ENCODE measurements around the gene CREBBP.

The CREBBP gene

DNA sequence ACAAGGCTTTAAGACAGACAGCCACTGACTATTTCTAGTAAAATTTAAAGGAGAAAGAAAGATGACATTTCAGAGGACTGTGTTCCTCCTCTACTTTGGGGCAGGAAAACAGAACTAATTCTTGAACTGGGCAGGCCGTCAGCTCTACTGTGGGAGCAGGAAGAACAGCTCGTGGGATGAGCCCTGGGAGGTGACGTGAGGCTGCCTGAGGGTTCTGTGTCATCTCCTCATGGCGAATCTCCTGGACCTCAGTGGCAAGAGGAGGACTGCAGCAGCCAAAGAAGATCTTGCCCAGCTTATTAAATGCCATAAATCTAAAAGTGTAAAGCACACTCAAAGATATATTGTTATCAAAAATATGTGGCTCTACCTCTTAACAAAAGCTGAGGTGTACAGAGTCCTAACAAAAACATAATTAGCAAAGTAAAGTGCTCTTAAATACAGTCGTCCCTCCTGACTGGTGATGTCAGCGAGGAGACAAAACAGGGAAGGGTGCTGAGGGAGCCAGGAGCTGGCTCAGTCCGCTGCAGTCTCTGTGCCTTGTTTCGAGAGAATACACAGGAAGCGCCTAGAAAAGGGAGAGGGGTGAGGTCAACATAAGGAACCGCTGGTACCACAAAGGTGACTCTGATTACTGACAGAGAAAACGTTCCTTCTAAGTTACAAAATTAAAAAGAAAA lies 58.0 kb downstream of the CREBBP start:
- no peak for DNase-seq

DNA sequence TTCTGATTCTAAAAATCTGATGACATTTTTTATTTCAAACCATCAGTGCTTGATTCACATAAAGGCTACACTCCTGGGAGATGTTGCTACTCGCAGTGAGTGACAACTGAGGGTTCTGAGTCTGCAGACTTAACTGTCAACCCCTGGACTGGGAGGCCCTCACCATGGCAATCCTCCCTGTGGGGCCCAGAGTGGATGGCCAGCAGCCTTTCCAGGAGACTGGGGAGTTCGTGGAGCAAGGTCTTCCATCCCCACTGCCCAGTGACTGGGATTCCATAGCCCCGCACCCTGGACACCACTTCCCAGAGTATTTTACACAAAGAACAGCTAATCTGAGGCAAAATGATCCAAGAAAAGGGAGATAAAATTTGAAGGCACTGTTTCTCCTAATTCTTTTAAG lies 59.3 kb downstream of the CREBBP start:
- DNase-seq = no peak

DNA sequence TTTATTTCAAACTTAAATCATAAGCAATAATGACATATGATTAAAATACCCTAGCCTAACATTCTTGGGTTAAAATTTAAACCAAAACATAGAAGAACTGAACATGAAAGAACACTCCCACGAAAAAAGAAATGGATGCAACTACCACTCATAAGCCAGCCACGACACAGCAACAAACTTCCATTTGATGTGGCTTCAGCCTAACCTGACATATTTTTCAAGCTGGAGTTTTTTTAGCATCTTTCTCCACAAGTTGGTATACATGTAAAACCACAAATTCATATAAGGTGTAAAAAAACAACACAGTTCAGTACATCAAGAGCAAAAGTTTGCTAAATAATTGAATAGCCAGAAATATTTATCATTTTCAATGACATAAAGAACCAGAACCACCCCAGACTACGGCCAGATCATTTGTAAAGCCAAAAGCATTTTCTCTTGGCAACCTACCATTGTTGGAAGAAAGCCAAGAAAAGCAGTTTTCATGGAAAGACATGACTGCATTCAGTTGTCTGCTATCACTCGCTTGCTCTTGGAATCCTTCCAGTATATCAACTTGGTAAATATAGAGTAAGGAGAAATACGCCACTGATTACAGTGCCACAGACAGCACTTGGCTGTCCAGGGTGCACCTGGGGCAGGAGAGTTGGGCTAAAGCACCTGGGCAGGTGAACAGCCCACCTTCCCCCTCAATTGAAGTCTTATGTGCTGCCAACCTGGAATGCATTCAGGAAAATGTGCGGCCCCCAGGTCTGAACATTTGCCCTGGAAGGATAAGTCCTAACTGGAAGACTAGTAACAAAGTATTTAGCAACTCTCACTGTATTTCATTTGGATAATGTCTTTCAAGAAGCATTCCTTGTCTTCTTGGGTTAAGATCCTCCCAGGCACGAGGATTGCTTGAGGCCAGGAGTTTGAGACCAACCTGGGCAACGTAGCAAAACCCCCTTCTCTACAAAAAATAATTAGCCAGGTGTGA lies 60.5 kb downstream of the CREBBP start:
- DNase-seq = no peak

DNA sequence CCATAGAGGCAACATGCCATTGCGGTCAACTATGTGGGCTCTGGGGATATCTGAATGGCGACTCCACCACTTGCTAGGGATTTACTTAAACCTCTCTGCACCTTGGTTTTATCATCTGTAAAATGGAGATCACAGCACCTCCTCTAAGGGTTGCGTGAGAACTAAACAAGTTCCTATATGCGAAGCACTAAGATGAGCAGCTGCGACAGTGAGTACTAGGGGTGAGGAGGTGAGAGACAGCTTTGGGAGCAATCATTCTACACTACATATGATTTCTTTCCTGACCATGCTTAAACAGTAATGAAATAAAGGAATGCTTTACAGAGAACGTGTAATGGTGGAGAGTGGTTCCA lies 61.4 kb downstream of the CREBBP start:
- no peak for DNase-seq

DNA sequence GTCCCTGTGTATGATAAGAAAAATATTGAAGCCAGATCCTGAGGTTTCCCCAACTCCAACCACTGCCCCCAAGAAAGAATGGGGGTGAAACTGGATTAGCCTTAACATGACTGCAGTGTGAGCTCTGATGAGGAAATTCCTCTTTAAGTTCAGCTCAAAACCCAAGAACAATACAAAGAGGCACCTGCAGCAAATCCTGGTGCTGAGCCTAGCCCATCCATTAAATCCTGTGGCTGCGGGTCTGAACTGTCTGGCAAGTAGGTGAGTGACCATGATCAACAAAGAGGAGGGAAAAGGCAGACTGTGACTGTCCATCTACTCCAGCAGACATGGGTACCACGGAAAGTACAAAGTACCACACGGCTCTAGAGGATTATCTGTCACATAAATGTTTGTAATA lies 64.2 kb downstream of the CREBBP start:
- DNase-seq = no peak

DNA sequence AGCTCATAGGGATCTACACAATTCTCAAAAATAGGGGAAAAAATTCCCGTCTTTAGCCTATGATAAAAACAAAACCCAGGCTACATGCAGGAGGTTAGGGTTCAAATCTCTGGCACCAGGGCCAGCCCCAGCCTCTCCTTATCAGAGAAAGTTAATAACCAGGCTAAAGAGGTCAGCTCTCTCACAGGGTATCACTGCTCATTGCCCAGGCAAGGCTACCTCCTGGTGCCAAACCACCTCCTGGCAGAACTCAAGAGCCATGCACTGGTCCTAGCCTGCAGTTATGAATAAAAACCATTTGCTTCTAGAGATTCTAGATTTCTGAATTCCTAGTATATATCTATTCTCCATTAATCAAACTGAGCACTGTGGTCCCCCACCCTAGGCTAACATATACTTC lies 65.8 kb downstream of the CREBBP start:
- DNase-seq = no peak

DNA sequence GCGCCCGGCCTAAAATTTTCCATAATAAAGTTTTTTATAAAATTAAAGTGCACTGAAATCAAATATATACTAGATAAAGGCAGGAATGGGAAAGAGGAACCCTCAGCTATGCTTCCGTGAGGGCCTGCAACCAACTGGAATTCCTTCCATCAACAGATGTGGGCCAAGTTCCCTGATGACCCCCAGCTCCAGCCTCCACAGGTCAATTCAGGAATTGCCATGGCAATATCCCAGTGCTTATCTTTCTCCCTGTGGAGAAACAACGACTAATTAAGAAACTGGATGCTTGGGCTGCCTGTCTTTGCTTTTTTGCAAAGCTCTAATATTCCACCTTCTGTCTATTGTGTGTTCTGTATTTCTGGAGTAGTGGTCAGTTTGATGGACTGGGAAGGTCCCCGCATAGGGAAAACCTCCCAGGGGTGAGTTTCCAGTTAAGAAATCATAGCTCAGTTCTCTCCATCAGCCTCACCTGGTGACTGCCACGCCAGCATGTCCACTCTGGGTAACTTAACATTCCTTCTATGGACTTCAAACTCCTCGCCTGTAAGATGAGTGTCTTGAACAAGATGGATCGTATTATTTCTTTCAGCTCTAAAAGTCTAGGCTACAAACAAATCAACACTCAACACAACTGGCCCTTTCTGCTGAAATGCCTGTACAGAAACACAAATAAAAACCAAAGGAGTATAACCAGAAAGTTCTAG lies 67.9 kb downstream of the CREBBP start:
- no peak for DNase-seq

DNA sequence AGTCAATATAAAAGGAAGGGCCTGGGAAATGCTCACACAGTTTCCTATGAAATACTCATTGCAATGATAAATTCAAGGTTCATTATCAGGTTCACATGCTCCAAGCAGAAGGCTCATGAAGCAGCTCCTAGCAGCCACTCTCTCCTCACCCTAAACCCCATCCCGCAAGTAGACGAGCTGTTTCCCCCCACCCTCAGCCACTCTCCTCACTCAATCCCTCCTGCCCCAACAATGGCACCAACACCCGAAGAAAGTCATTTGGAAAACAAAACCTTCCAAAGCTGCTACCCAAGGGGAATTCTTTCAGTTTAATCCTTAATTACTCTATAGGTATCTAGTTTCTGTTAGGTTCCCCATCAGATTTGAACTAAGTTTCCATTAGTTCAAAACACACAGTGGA lies 69.7 kb downstream of the CREBBP start:
- no peak for DNase-seq

DNA sequence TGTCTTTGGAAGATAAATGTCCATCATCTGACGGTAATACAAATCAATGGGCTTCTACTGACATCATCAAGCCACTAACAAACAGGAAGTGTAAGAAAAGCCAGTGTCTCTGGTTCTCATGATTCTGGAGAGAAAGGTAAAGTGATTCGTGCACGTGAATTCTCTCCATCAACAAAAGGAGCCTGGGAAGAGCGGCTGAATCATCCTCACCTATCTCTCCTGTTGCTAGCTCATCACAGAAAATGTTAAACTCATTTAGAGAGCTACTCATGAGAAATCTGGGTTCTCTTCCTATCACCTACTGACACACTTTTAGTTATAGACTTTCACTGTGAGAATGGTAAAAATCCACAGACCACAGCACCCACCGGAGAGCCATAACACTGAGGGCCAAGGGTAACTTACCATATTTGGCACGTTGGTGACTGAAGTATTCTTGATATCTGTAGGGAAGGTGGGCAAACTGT lies 70.3 kb downstream of the CREBBP start:
- DNase-seq = no peak

DNA sequence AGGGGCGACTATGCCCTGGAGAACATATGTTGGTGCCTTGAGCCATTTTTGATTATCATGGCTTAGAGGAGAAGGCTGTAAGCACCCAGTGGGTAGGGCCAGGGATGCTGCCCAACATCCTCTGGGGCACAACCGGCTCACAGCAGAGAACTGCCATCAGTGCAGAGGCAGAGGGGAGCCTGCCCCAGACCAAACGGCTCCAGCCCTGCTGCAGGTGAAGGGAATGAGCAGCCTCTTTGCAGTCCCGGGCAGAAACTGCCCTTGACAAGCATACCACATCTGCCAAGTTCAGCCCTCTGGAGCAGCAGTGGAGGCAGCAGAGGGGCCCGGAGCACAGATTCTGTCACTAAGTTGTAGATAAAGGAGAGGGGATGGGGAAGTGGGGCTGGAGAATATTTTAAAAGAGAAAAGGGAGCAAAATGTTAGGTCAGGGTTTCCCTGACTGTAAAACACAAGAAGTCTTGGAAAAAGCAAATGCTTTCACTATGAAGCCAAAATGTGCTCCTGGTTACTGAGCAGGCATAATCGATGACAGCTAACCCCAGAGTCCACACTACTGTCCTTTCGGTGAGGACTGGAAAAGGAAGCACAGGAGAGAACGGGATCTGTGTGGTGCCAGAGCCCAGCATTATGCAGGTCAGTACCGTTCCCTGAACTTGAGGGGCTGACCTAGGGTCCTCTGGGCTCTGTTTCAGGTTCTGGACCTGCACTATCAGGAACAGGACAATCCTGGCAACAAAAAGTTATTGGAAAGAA lies 72.0 kb downstream of the CREBBP start:
- DNase-seq = no peak

DNA sequence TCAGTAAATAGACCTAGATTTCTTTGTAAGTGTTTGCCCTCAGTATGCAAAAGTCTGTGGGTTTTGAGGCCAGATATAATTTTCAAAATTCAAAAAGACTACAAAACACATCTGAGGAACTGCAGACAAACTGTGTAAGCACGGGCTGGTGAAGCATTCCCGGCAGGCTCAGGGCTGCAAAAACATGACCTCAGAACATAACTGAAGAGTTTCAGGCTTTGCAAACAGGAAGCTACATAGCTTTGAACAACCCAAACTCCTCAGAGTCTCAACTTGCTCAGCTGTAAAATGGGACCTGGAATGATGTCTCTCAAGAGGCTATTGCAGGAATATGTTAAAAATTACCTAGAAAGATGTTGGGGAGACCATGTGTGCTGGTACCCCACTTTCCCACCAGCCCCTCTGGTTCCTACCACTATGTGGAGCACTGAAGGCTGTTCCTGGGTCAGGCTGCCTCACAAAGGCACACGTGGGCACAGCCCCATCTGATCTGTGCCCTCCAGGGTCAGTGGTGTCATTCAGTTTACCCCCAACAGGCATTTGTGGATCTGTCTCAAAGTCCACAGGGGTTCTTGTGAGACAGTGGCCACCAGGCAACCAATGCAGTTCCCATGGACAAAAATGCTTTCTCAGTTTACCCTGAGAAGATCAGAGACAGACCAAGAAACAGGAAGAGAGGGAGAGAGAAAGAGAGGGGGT lies 72.9 kb downstream of the CREBBP start:
- no peak for DNase-seq

DNA sequence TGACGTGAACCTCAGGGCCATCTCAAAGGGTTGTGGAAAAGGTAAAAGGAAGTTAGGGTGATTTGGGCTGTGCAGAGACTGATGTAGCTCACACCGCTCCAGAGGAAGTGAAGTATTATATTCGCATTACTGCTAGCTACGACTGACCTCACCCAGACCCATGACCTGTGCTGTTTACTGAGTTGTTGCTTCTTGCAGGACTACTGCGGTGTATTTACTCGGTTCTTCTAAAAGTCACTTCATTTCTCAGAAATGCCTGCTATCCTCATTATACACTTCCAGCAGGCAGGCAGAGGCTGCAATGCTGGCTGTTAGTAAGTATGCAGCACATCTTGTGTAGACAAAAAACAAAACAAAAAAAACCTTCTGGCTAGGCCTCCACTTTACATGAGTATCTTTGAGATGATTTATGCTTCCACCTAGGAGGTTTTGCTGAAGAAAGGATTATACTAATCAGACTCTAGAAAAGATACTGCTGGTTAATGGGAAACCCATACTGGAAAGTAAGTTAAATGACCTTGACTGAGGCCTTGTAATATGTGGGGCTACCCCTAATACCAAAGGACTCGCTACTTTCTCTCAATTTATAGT lies 76.0 kb downstream of the CREBBP start:
- DNase-seq = no peak

DNA sequence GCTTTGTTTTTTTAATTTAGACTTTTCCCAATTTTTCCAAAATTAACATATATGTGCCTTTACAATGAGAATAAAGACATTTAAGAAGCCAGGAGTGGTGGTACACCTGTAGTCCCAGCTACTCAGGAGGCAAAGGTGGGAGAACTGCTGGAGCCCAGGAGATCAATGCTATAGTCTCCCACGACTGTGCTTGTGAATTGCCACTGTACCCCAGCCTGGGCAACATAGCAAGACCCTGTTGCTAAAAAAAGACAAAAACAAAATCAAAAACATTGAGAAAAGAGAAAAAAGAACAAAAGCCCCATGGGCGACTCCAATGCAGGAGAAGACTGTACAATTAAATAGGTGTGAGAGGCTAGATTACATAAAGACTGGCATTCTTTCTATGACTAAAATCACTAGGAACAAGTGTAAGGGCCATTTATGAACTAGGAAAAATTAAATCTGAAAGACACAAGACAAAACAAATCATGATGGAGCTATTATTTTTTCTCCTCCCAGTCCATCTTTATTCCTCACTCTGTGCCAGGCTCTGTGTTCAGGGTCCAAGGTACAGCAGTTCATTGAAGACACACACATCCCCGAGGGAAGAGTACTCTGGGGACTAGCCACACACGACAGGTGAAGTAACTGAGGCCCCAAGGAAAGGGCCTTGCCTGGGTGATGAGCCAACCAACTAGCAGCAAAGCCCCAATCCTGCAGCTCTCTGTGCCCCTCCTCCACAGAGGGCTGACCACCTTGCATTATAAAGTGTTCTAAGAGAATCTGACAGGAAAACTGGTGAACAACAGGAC lies 79.8 kb downstream of the CREBBP start:
- DNase-seq = no peak

DNA sequence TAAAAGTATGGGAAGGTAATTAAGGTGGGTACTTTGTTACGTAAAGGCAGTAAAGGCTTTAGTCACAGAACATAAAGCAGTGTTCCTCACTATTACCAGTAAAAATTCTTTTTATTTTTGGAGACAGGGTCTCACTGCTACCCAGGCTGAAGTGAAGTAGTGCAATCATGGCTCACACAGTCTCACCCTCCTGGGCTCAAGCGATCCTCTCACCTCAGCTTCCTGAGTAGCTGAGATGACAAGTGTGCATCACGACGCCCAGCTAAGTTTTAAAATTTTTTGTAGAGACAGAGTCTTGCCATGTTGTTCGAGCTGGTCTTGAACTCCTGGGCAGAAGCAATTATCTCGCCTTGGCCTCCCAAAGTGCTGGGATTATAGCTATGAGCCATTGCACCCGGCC lies 80.5 kb downstream of the CREBBP start:
- no peak for DNase-seq

DNA sequence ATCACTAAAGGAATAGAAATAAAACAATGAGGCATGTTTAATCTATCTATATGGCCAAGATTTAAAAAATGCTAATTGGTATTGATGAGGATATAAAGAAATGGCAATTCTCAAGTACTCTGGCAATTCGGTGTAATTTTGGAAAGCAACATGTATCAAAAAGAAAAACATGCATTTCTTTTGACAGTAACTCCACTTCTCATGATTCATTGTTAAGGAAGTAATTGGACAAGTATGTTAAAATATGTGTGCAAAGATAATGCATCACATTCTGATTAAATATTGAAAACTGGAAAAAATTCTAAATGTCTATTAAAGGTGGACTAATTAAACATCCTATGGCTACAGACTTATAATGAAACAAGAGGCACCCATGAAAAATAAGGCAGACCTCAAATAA lies 81.2 kb downstream of the CREBBP start:
- no peak for DNase-seq

DNA sequence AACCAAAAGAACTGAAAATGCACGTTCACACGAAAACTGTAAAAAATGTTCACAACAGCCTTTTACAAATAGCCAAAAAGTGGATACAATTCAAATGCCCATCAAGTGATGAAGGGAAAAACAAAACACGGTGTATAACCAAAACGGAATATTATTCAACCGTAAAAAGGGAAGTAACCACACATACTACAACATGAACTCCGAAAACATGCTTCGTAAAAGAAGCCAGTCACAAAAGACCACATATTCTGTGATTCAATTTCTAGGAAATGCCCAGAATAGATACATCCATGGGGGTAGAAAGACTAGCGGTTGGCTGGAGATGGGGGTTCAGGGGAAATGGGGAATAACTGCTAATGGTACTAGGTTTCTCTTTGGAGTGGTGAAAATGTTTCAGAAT lies 81.7 kb downstream of the CREBBP start:
- no peak for DNase-seq

DNA sequence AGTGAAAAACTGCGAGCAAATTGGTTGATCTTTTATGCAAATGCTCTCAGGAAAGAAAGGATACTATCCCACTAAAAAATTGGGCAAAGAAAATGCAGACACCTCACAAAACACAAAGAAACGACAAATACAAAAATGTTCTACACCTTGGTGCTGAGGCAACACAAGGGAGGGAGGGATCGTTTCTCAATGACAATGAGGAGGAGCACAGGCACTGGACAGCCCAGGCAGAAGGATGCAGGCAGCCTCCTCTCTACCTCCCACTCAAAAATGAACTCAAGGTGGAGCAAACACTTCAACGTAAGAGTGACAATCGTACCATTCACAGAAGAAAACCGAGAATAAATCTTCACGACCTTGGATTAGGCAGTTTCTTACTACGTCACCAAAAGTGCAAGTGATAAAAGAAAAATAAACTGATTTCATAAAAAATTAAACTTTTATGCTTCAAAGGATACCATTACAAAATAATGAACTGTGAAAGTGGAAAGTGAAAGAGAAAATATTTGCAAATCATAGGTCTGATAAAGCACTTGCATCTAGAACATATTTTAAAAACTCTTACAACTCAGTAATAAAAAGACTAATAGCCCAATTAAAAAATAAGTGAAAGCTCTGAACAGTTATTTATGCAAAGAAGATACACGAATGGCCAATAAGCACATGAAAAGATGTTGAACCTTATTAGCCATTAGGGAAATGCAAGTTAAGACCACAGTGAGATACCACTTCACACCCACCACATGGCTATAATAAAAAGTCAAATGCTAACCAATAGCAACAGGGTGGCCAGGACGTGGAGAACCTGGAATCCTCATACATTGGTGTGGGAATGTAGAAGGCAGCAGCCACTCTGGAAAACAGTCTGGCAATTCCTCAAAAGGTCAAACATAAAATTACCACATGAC lies 82.4 kb downstream of the CREBBP start:
- no peak for DNase-seq

DNA sequence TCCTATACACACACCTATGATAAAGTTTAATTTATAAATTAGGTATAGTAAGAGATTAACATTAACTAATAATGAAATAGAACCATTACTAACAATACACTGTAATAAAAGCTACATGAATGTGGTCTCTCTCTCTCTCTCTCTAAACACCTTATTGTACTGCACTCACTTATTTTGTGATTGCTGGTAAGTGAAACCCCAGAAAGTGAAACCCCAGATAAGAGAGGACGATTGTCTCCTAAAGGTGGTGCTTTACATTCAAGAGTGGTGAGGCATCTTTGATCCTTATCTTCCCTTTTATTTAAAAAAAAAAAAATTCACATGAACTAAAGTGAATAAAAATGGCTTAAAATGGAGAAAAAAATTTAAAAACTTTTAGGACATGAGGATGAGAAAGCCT lies 83.0 kb downstream of the CREBBP start:
- DNase-seq = no peak

DNA sequence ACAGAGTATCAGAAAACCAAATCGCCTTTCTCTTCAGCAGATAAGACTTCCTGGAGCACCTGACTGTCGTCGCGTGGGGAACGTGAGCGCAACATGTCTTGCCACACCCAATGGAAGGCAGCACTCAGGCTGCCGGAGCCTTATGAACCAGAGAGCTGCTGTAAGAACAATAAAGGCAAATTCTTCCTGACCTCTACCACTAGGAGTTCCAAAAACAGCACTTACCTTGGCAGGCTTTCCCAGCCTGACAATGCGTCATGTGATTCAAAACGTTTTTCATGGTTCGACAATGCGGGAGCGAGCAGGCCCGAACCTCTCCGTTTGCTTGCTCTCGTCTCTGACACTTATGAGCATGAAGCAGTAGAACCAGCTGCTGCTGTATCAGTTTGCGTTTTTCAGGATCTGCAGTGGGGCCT lies 87.3 kb downstream of the CREBBP start:
- no peak for DNase-seq

DNA sequence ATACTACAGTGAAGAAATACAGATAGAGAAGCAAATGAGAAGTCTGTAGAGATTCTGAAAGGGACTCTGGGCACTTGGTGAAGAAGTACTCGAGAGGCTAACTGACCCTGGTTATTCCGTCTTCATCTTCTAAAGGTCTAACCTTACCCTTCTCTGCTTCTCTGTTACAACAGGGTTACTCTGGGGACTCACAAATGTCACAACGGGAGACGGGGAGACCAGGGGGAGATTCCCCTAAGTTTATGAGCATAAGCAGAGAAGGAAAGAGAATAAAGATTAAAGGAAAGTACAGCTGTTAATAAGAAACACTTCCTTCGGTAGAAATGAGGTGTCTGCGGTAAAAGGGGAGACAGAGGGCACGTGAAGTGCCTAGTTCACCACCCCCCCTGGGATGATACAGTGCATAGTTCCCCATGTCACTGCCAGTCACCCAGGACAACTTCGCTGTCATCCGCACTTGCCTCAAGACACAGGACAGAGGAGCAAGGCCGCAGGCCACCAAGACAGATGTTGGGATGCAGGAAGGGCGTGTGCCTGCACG lies 88.0 kb downstream of the CREBBP start:
- no peak for DNase-seq

Measured in GF-D8 (cell line).